Measurements from ENCODE around the gene C4orf54. TPM values are rescaled to one million over a fixed set of nuclear protein-coding genes. Genes with fewer than 3 reads are reported as not detected.

The C4orf54 gene
- total RNA-seq, 8 experiments from 2014 or later: under 0.01 to 0.57 (median 0.18) TPM

GRCh38 chr4:99668472-99668871 is 10.8 kb upstream of the C4orf54 start:
- H3K4me1 ChIP-seq (replicated peaks in 1 of 2): peaks cover 3 to 4% of the 10 kb centered on the region in 2 donors
- ATAC-seq (replicated peaks in 6 of 8): no peak
- WGBS, 10 experiments: 13 to 100% (median 100%) methylated on average over 1 of the region's 1 CpG; no CpG with 5 or more reads in 2 of the 10 experiments

GRCh38 chr4:99665983-99666382 is 8.4 kb upstream of the C4orf54 start:
- in situ Hi-C loops (cut with MboI; ENCODE audit: low pct_unique_long_range_greater_than_20kb in 2 of 9, low sequenced_read_pairs in 9 of 9, unreplicated experiment in 9 of 9): no loop called here
- peaks cover 3 to 8% of the 10 kb centered on the region in 2 donors for H3K4me1 ChIP-seq (replicated peaks in 1 of 2)
- peak in 1 of 8 experiments; percentile 24 for ATAC-seq (replicated peaks in 6 of 8)
- no peak overlapping the region for H3K4me3 ChIP-seq
- no peak overlapping the region for H3K27ac ChIP-seq
- WGBS, 10 experiments: 0 to 100% (median 71%) methylated on average over 1 of the region's 1 CpG; no CpG with 5 or more reads in 3 of the 10 experiments

More at GRCh38 chr4:99668472-99668871, 10.8 kb upstream of the C4orf54 start:
- H3K27ac ChIP-seq: no peak overlapping the region
- in situ Hi-C loops (cut with MboI; ENCODE audit: low pct_unique_long_range_greater_than_20kb in 2 of 9, low sequenced_read_pairs in 9 of 9, unreplicated experiment in 9 of 9): no loop called here
- H3K4me3 ChIP-seq: no peak overlapping the region

DNA sequence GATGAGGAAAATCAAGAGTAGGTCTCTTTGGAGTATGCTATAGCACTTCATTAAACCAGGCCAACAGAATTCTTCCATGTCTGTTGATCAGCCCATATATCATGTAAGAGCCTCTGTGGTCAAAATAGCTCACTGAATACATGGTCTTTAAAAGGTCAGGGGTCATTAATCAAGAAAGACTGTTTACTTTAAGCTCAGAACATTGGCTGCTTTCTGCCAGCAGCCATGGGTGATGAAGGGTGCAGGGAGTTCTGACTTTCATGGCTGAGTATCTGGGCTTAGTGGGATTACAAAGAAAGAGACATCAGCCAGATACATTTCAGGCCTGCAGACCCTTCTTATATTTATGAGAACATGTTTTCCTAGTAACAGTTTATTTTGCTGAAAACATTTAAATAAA is 7.1 kb upstream of the C4orf54 start:
- no peak for ATAC-seq (replicated peaks in 6 of 8)
- peaks cover 3 to 8% of the 10 kb centered on the region in 2 donors for H3K4me1 ChIP-seq (replicated peaks in 1 of 2)
- H3K4me3 ChIP-seq: no peak overlapping the region
- H3K27ac ChIP-seq: no peak overlapping the region
- in situ Hi-C loops (cut with MboI; ENCODE audit: low pct_unique_long_range_greater_than_20kb in 2 of 9, low sequenced_read_pairs in 9 of 9, unreplicated experiment in 9 of 9): no loop called here

GRCh38 chr4:99661907-99662306 is 4.3 kb upstream of the C4orf54 start:
- Histone ChIP-seq H3K4me3 (no peak overlapping the region), H3K4me1 (replicated peaks in 1 of 2) (peaks cover 3 to 8% of the 10 kb centered on the region in 2 donors), H3K27ac (no peak overlapping the region)
- WGBS, 10 experiments: 7 to 86% (median 66%) methylated on average over 3 to 5 of the region's 5 CpGs; no CpG with 5 or more reads in 3 of the 10 experiments
- ATAC-seq (replicated peaks in 6 of 8): peak in 3 of 8 experiments; percentile 21 to 45 (median 33)
- in situ Hi-C loops (cut with MboI; ENCODE audit: low pct_unique_long_range_greater_than_20kb in 2 of 9, low sequenced_read_pairs in 9 of 9, unreplicated experiment in 9 of 9): no loop called here

- Histone ChIP-seq H3K4me1 (replicated peaks in 1 of 2) (peaks cover 0 to 3% of the 10 kb centered on the region in 2 donors), H3K27ac (no peak overlapping the region), H3K4me3 (no peak overlapping the region)
- in situ Hi-C loops (cut with MboI; ENCODE audit: low pct_unique_long_range_greater_than_20kb in 2 of 9, low sequenced_read_pairs in 9 of 9, unreplicated experiment in 9 of 9): no loop called here
- 27 to 100% (median 83%) methylated on average over 1 to 4 of the region's 4 CpGs; no CpG with 5 or more reads in 1 of the 10 experiments for WGBS, 10 experiments
- ATAC-seq (replicated peaks in 6 of 8): peak in 1 of 8 experiments; percentile 41
Measured at GRCh38 chr4:99658666-99659065, 1.0 kb upstream of the C4orf54 start.

DNA sequence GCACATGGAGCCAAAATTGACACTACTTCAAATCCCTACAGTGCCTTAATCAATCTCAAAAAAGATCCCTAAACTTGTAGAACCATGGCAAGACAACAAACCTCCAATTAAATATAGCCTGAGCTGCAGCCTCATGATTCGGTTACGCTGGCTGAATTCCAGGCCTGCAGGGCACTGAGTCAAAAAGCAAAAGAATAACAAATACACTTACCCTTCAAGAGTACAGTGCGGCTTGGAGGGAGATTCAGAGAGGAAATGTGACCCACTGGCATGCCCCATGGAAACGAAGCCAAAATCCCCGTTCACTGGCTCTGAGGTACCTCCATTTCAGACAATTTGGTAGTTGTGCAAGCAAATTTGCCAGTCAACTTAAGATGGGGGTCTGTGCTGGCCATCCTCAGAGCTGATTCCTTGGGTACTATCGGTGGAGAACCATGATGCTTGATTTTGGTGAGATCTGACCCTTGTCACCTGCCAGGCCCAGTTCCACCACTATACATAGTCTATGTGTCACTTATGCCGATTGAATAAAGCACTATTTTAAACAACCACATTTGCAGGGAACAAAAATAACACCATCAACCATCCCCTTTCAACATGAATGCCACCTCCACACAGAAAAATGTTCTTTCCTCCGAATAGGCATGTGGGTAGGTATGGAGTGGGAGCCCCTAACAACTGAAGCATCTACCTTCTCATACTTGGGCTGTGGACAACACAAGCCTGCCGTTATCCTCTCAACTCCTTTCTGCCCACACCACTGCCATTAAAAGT is 2.1 kb downstream of the C4orf54 start:
- in situ Hi-C loops (cut with MboI; ENCODE audit: low pct_unique_long_range_greater_than_20kb in 2 of 9, low sequenced_read_pairs in 9 of 9, unreplicated experiment in 9 of 9): no loop called here
- no peaks in the 10 kb centered on the region for H3K4me1 ChIP-seq (replicated peaks in 1 of 2)
- H3K27ac ChIP-seq: no peak overlapping the region
- 23 to 100% (median 91%) methylated on average over 1 to 8 of the region's 9 CpGs for WGBS, 10 experiments
- H3K4me3 ChIP-seq: no peak overlapping the region
- ATAC-seq (replicated peaks in 6 of 8): peak in 3 of 8 experiments; percentile 49 to 78 (median 69)

- H3K27ac ChIP-seq: no peak overlapping the region
- in situ Hi-C loops (cut with MboI; ENCODE audit: low pct_unique_long_range_greater_than_20kb in 2 of 9, low sequenced_read_pairs in 9 of 9, unreplicated experiment in 9 of 9): no loop called here
Measured at GRCh38 chr4:99654361-99654761, 3.3 kb downstream of the C4orf54 start.

DNA sequence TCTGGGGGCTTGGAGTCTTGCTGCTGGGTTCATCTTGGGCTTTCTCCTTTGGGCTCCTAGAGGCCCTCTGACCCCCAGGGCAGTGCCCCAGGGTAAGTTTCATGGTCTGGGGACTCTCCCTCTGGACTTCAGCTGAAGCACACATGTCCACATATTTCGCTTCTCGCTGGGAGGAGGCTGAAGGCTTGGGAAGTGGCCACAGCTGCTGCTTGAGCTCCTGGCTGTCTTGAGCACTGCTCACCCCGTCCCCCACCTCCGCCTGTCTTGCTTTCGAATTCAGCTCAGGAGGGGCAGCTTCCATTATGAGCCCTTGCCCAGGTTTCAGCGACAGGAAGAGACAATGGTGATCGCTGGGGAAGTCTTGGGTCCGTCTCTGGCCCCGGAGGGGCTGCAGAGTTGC is 3.7 kb downstream of the C4orf54 start:
- peak in 2 of 8 experiments; percentile 58 to 71 for ATAC-seq (replicated peaks in 6 of 8)
- no peak overlapping the region for H3K27ac ChIP-seq
- 0 to 91% (median 30%) methylated on average over 2 to 3 of the region's 9 CpGs; no CpG with 5 or more reads in 7 of the 10 experiments for WGBS, 10 experiments
- H3K4me1 ChIP-seq (replicated peaks in 1 of 2): no peaks in the 10 kb centered on the region
- H3K4me3 ChIP-seq: no peak overlapping the region
- in situ Hi-C loops (cut with MboI; ENCODE audit: low pct_unique_long_range_greater_than_20kb in 2 of 9, low sequenced_read_pairs in 9 of 9, unreplicated experiment in 9 of 9): no loop called here

More at GRCh38 chr4:99654361-99654761, 3.3 kb downstream of the C4orf54 start:
- WGBS, 10 experiments: 11 to 94% (median 82%) methylated on average over 1 to 10 of the region's 15 CpGs; no CpG with 5 or more reads in 2 of the 10 experiments
- peak in 2 of 8 experiments; percentile 24 to 51 for ATAC-seq (replicated peaks in 6 of 8)
- Histone ChIP-seq H3K4me1 (replicated peaks in 1 of 2) (no peaks in the 10 kb centered on the region), H3K4me3 (no peak overlapping the region)

DNA sequence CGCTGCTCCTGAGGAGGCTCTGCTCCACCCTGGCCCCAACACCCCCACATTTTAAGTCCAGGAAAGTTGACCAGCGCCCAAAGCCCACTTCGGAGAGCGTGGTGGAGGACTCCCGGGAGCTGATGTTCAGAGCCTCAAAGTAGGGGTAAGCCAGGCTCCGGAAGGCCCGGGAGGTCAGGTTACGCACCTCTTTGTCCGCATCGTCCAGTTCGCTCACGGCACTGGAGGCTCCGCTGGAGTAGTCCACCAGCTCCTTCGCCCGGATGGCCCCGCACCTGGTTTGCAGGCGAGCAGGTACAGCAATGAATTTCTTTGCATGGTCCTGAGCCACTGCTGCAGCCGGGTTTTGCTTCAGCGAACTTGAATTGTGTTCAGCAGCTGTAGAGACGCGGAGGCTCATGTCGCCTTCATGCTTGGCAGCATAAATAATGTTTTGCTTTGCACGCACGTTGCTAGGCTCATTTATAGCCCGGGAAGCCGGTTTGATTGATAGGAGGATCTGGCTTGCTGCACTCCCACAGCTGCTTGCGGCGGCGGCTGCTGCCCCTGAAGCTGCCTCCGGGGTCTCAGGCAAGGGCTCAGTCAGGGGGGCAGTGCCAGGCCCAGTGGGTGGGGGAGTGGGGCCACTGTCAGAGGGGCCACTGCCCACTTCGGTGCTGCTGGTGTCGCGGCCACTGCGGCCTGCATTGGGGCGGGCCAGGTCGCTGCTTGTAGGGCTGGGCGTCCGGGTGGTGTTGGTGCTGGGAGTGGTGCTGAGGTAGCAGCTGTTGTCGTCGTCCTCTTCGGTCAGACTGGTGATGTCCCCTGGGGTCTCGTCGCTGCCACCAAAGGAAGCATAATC is 4.8 kb downstream of the C4orf54 start:
- H3K4me3 ChIP-seq: no peak overlapping the region
- WGBS, 10 experiments: 59 to 100% (median 95%) methylated on average over 1 to 11 of the region's 43 CpGs; no CpG with 5 or more reads in 2 of the 10 experiments
- peaks cover 8 to 10% of the 10 kb centered on the region in 2 donors for H3K4me1 ChIP-seq (replicated peaks in 1 of 2)
- ATAC-seq (replicated peaks in 6 of 8): peak in 3 of 8 experiments; percentile 72 to 80 (median 74)
- H3K27ac ChIP-seq: no peak overlapping the region
- in situ Hi-C loops (cut with MboI; ENCODE audit: low pct_unique_long_range_greater_than_20kb in 2 of 9, low sequenced_read_pairs in 9 of 9, unreplicated experiment in 9 of 9): no loop called here

- no peak overlapping the region for H3K27ac ChIP-seq
- in situ Hi-C loops (cut with MboI; ENCODE audit: low pct_unique_long_range_greater_than_20kb in 2 of 9, low sequenced_read_pairs in 9 of 9, unreplicated experiment in 9 of 9): no loop called here
- no peak for ATAC-seq (replicated peaks in 6 of 8)
- peaks cover 8 to 12% of the 10 kb centered on the region in 2 donors for H3K4me1 ChIP-seq (replicated peaks in 1 of 2)
- H3K4me3 ChIP-seq: no peak overlapping the region
- 30 to 100% (median 96%) methylated on average over 1 to 17 of the region's 49 CpGs; no CpG with 5 or more reads in 2 of the 10 experiments for WGBS, 10 experiments
Measured at GRCh38 chr4:99651811-99652485, 5.7 kb downstream of the C4orf54 start.

- no peak overlapping the region for H3K27ac ChIP-seq
- no peak overlapping the region for H3K4me3 ChIP-seq
- 20 to 97% (median 94%) methylated on average over 1 to 13 of the region's 18 CpGs; no CpG with 5 or more reads in 4 of the 10 experiments for WGBS, 10 experiments
- ATAC-seq (replicated peaks in 6 of 8): no peak
- in situ Hi-C loops (cut with MboI; ENCODE audit: low pct_unique_long_range_greater_than_20kb in 2 of 9, low sequenced_read_pairs in 9 of 9, unreplicated experiment in 9 of 9): no loop called here
- peaks cover 8 to 12% of the 10 kb centered on the region in 2 donors for H3K4me1 ChIP-seq (replicated peaks in 1 of 2)
Measured at GRCh38 chr4:99651016-99651769, 6.4 kb downstream of the C4orf54 start.

DNA sequence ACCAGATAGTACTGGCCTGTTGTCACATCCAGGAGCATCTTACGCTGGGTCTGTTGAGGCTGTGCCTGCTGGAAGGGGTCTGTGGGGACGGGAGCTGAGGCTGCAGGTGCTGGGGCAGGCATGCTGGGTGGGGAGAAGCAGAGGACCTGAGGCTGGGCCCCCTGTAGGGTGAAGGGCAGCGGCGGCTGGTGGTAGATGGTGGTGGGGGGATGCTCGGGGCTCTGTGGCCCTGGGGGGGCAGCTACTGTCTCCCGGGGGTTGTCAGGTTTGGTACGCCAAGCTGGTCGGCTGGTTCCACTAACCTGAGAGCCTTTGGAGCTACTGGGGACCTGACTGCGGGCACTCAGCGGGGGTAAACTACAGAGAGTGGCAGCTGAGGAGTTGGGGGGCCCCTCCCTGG is 7.8 kb downstream of the C4orf54 start:
- Histone ChIP-seq H3K4me3 (no peak overlapping the region), H3K27ac (no peak overlapping the region), H3K4me1 (replicated peaks in 1 of 2) (peaks cover 14 to 15% of the 10 kb centered on the region in 2 donors)
- WGBS, 10 experiments: 100% methylated on average over 2 of the region's 10 CpGs; no CpG with 5 or more reads in 9 of the 10 experiments
- in situ Hi-C loops (cut with MboI; ENCODE audit: low pct_unique_long_range_greater_than_20kb in 2 of 9, low sequenced_read_pairs in 9 of 9, unreplicated experiment in 9 of 9): no loop called here
- no peak for ATAC-seq (replicated peaks in 6 of 8)

Measured in motor neuron (in vitro differentiated cells).